Ascending aorta (tissue), 2 donors: Measurements from ENCODE around the gene SLC25A21. TPM values are rescaled to one million over a fixed set of nuclear protein-coding genes. Genes with fewer than 3 reads are reported as not detected.
"Not testable (repeated sequence)": the region's sequence is repeated elsewhere in the genome, so short reads cannot be mapped to it uniquely, and the experiment has no call there.

Experiments
- DNase-seq, 2 donors: peaks; one replicate each; pipeline ENCODE4 v3.0.0-alpha.2; 2019; ENCODE audit warnings: low spot score in 2 of 2
- H3K27ac ChIP-seq, 2 donors: fragments of 200-600 bp; sonication (generic); one replicate each; pipeline ENCODE4 v1.5.1; 2016 to 2017; ENCODE audit warnings: mild to moderate bottlenecking in 1 of 2
- H3K27me3 ChIP-seq: fragments of 200-600 bp; sonication (generic); one replicate; pipeline ENCODE4 v1.5.1; 2017
- H3K36me3 ChIP-seq, 2 donors: fragments of 200-600 bp; sonication (generic); one replicate each; pipeline ENCODE4 v1.5.1; 2016
- H3K4me1 ChIP-seq, 2 donors: fragments of 200-600 bp; sonication (generic); one replicate each; pipeline ENCODE4 v1.5.1; 2016 to 2017; ENCODE audit warnings: mild to moderate bottlenecking in 1 of 2
- H3K4me3 ChIP-seq, 2 donors: fragments of 200-600 bp; sonication (generic); one replicate each; pipeline ENCODE4 v1.5.1; 2016 to 2017; ENCODE audit warnings: mild to moderate bottlenecking in 1 of 2
- H3K9me3 ChIP-seq, 2 donors: fragments of 200-600 bp; sonication (generic); one replicate each; pipeline ENCODE4 v1.5.1; 2016
- intact Hi-C: fragments of 100-400 bp; cut with DNase I; formaldehyde crosslinking; loops from one replicate; pipeline ENCODE4 v1.15.1; 2023
- total RNA-seq: library from RNA; depleted of rRNA; stranded (reverse); fragments of >200 nt; gene quantifications from one replicate; pipeline ENCODE4 v1.1.0, GENCODE V29; 2016
- TF ChIP-seq, protein P1 (sequence below), 3 experiments: fragments of 200-600 bp in 2 of 3; fragments of 450-650 bp in 1 of 3; sonication (generic) in 2 of 3; IDR thresholded peaks; one replicate each; pipeline ENCODE4 v1.5.1; 2016 to 2019; ENCODE audit warnings: antibody characterized with exemption in 3 of 3, mild to moderate bottlenecking in 1 of 3, moderate library complexity in 1 of 3

The SLC25A21 gene
- total RNA-seq, 1 donor from 2014 or later = not detected

DNA sequence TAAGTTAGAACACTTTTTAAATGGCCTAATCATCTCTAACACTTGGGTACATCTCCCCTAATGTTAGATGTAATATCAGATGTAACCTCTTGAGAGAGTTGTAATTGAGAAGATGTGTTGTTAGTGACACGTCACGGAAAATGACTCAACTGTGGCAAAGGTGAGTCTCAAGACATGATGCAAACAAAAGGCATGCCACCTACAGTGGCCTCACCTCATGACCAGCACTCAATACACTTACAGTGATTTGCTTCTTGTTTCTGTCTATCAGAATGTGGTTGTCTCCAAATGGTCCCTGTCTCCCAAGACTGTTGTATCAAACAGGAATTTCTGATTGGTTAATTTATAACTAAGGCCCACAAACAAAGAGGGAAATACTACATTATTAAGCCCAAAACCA is 91.2 kb downstream of the SLC25A21 start:
- no peaks in the 10 kb centered on the region for H3K27me3 ChIP-seq
- no peak overlapping the region for H3K27ac ChIP-seq
- no peaks in the 10 kb centered on the region for H3K9me3 ChIP-seq
- TF ChIP-seq, protein P1, sequence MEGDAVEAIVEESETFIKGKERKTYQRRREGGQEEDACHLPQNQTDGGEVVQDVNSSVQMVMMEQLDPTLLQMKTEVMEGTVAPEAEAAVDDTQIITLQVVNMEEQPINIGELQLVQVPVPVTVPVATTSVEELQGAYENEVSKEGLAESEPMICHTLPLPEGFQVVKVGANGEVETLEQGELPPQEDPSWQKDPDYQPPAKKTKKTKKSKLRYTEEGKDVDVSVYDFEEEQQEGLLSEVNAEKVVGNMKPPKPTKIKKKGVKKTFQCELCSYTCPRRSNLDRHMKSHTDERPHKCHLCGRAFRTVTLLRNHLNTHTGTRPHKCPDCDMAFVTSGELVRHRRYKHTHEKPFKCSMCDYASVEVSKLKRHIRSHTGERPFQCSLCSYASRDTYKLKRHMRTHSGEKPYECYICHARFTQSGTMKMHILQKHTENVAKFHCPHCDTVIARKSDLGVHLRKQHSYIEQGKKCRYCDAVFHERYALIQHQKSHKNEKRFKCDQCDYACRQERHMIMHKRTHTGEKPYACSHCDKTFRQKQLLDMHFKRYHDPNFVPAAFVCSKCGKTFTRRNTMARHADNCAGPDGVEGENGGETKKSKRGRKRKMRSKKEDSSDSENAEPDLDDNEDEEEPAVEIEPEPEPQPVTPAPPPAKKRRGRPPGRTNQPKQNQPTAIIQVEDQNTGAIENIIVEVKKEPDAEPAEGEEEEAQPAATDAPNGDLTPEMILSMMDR (IDR thresholded peaks at IDR 0.05) = no peak
- intact Hi-C loops = no loop called here
- no peak overlapping the region for H3K4me3 ChIP-seq
- DNase-seq = no peak
- no peaks in the 10 kb centered on the region for H3K36me3 ChIP-seq
- no peaks in the 10 kb centered on the region for H3K4me1 ChIP-seq

DNA sequence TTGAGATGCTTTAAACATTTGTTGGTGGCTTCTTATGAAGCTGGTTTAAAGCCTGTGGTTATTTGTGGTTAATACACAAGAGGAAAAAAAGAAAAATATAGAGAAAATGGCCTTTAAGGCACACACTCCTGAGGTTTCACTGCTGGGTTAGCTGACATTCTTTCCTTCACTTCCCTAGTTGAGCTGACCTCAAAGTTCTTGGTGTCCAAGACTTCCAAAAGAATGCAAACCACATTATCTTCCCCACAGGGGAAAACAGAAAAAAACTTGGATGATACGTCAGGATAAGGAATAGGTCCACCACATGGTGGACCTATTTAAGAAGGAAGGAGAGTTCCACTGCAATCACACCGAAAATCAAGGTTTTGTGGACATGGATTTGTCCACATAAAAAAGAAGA is 94.3 kb downstream of the SLC25A21 start:
- Histone ChIP-seq H3K4me3 (no peak overlapping the region), H3K4me1 (no peaks in the 10 kb centered on the region), H3K36me3 (no peaks in the 10 kb centered on the region), H3K9me3 (no peaks in the 10 kb centered on the region), H3K27ac (no peak overlapping the region), H3K27me3 (no peaks in the 10 kb centered on the region)
- intact Hi-C loops = no loop called here
- TF ChIP-seq, protein P1 (IDR thresholded peaks at IDR 0.05) = no peak
- DNase-seq = no peak

DNA sequence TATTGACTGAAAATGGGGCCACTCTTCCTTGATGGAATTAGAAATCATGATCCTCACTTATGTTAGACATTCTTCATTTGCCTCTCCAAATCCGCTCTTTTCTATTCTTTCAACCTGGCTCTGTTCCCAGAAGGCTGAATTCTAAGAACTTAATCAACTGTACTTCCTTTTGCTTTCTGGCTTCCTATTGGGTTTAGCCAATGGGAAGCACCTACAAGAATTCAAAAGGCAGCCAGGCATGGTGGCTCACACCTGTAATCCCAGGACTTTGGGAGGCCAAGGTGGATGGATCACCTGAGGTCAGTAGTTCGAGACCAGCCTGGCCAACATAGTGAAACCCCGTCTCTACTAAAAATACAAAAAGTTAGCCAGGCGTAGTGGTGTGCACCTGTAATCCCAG is 98.1 kb downstream of the SLC25A21 start:
- H3K4me1 ChIP-seq, H3K4me3 ChIP-seq, DNase-seq, H3K9me3 ChIP-seq, intact Hi-C loops, H3K36me3 ChIP-seq, H3K27ac ChIP-seq, H3K27me3 ChIP-seq: not testable (repeated sequence)

DNA sequence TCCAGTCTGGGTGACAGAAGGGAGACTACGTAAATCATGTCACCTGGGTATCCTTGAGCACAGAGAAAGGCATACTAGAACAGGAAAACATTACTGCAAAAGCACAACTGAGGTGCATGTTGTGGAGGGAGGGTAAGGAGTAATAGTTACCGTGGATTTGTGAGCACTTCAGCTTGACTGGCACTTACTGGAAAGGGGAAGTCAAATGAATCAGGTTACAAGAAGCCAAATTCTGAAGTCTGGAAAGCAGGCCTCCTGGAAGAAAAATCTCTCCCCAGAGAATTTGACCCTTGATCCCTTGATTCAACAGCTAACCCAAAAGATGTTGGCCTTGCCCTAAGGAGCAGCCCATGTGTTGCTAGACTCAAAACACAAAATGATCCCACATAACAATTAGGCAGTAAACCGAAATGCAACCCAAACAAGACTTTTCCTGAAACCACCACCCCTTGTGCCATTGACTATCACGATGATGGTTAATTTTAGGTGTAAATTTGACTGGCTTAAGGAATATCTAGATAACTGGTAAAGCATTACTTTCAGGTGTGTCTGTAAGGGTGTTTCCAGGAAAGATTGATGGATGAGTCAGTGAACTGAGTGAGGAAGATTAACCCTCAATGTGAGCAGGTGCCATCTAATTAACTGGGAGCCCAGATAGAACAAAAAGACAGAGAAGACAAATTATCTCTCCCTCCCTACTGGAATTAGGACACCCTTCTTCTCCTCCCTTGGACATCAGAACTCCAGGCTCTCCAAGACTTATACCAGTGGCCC is 108.8 kb downstream of the SLC25A21 start:
- intact Hi-C loops = no loop called here
- Histone ChIP-seq H3K27me3 (no peaks in the 10 kb centered on the region), H3K27ac (no peak overlapping the region), H3K36me3 (no peaks in the 10 kb centered on the region), H3K4me3 (no peak overlapping the region), H3K4me1 (no peaks in the 10 kb centered on the region), H3K9me3 (no peaks in the 10 kb centered on the region)
- TF ChIP-seq, protein P1 (IDR thresholded peaks at IDR 0.05) = no peak
- no peak for DNase-seq

DNA sequence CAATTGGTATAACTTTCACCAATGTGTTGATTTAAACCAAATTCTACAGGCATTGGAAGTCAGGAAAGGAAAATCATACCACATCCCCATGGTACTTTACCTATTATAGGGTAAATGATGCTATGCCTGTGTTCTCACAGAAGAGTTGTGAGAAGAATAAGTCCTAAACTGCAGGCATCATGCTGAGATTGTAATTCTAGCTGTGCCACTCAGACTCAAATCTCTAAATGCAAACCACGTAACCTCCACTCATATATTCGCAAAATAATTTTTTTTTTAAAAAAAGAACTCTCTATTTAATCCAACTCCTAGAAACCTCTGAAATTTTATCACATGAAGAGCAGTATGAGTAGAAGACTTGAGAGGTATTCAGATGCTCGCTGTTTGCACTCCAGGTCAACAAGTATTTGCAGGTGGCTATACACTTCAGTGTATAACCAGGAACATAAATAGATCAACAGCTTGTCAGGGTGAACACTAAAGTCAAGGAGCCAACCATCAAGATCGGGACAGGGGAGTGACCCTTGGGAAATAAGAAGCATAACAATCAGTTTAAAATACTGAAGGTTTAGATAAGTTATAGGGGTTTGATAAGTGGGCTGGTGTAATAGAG is 110.1 kb downstream of the SLC25A21 start:
- Histone ChIP-seq H3K27ac (no peak overlapping the region), H3K9me3 (no peaks in the 10 kb centered on the region), H3K4me1 (no peaks in the 10 kb centered on the region), H3K27me3 (no peaks in the 10 kb centered on the region), H3K36me3 (no peaks in the 10 kb centered on the region), H3K4me3 (no peak overlapping the region)
- TF ChIP-seq, protein P1 (IDR thresholded peaks at IDR 0.05) = no peak
- no peak for DNase-seq
- intact Hi-C loops = no loop called here

DNA sequence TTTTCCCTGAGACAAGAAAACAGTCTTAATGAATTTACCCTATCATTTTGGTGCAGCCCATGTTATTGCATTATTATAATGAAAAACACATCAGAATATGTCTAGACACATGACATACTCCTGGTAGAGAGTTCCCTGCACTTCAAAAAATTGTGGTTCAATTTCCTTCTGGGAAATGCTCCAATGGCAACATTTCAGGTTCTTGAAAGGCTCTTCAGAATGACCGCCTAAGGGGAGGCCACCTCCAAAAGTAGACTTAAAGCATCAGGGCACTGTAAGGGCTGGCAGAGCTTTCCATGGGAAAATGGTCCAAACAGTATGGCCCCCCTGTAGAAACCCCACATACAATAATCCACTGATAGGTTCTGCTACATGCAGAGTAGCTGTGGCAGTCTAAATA is 110.7 kb downstream of the SLC25A21 start:
- Histone ChIP-seq H3K36me3 (no peaks in the 10 kb centered on the region), H3K27ac (no peak overlapping the region), H3K4me1 (no peaks in the 10 kb centered on the region), H3K27me3 (no peaks in the 10 kb centered on the region), H3K9me3 (no peaks in the 10 kb centered on the region), H3K4me3 (no peak overlapping the region)
- intact Hi-C loops = no loop called here
- TF ChIP-seq, protein P1 (IDR thresholded peaks at IDR 0.05) = no peak
- DNase-seq = no peak
